HepG2 (cell line): ENCODE measurements around the gene CHN1. TPM values are rescaled to one million over a fixed set of nuclear protein-coding genes. Genes with fewer than 3 reads are reported as not detected.

Experiments used
- CAMTA2 ChIP-seq: sonication (generic); formaldehyde crosslinking; IDR thresholded peaks from 2 replicates; pipeline ENCODE4 v1.4.0; 2020; ENCODE audit warnings: mild to moderate bottlenecking, missing genetic modification reagents, borderline replicate concordance
- ESRRA ChIP-seq: sonication (generic); formaldehyde crosslinking; IDR thresholded peaks from 2 replicates; pipeline ENCODE4 v1.5.1; 2020; ENCODE audit warnings: mild to moderate bottlenecking, low read depth, missing genetic modification reagents
- FOXK1 ChIP-seq: sonication (generic); formaldehyde crosslinking; IDR thresholded peaks from 2 replicates; pipeline ENCODE4 v1.4.0; 2020; ENCODE audit warnings: low read depth, missing genetic modification reagents, borderline replicate concordance
- GATA4 ChIP-seq: sonication (generic); IDR thresholded peaks from 2 replicates; pipeline ENCODE4 v1.6.1; 2016; ENCODE audit warnings: antibody characterized with exemption, low read depth, borderline replicate concordance
- NFIC ChIP-seq: IDR thresholded peaks from 2 replicates; pipeline ENCODE4 v1.6.1; 2012; ENCODE audit warnings: mild to moderate bottlenecking, low read length, inconsistent platforms
- NR3C1 ChIP-seq: sonication (generic); formaldehyde crosslinking; IDR thresholded peaks from 2 replicates; pipeline ENCODE4 v1.4.0; 2020; ENCODE audit warnings: missing genetic modification reagents
- PCBP2 ChIP-seq: fragments of 200-400 bp; formaldehyde crosslinking; optimal IDR thresholded peaks from 2 replicates; pipeline ENCODE3; 2018; ENCODE audit warnings: low read length, low read depth; ENCODE audit not compliant: poor library complexity, severe bottlenecking
- SP4 ChIP-seq: sonication (generic); formaldehyde crosslinking; IDR thresholded peaks from 2 replicates; pipeline ENCODE4 v1.8.1; 2023; ENCODE audit warnings: mild to moderate bottlenecking, missing genetic modification reagents
- SRF ChIP-seq: IDR thresholded peaks from 2 replicates; pipeline ENCODE4 v1.6.1; 2011; ENCODE audit warnings: mild to moderate bottlenecking, low read depth, low read length, moderate library complexity
- ZNF317 ChIP-seq: sonication (generic); formaldehyde crosslinking; IDR thresholded peaks from 2 replicates; pipeline ENCODE4 v1.5.0; 2020; ENCODE audit warnings: mild to moderate bottlenecking, missing genetic modification reagents
- ZNF766 ChIP-seq: sonication (generic); formaldehyde crosslinking; IDR thresholded peaks from 2 replicates; pipeline ENCODE4 v1.5.0; 2020; ENCODE audit warnings: missing genetic modification reagents, borderline replicate concordance
- polyA plus RNA-seq, 8 experiments: library from polyadenylated mRNA; depleted of rRNA in 3 of 8; stranded (reverse) in 7 of 8; unstranded in 1 of 8; fragments of >200 nt; fragmentation: Illumina TruSeq in 4 of 8; extraction: Trizol in 4 of 8; gene quantifications; 2 replicates each; pipeline versions ENCODE4 v1.2.1 to v1.2.3, GENCODE V29; 2011 to 2016; ENCODE audit warnings: low read depth in 4 of 8, missing spikeins in 1 of 8, mixed read lengths in 1 of 8; ENCODE audit not compliant: insufficient read depth in 1 of 8
- total RNA-seq, 5 experiments: library from RNA; depleted of rRNA; stranded (reverse); fragments of >200 nt; fragmentation: Illumina TruSeq; extraction: Trizol; gene quantifications; 2 replicates each; pipeline ENCODE4 v1.2.3, GENCODE V29; 2016; ENCODE audit warnings: low read depth in 1 of 5
- TF ChIP-seq, protein P1 (sequence below): sonication (generic); formaldehyde crosslinking; IDR thresholded peaks from 2 replicates; pipeline ENCODE4 v1.5.0; 2020; ENCODE audit warnings: mild to moderate bottlenecking, missing genetic modification reagents, borderline replicate concordance
- TF ChIP-seq, protein P2 (sequence below): sonication (generic); formaldehyde crosslinking; IDR thresholded peaks from 2 replicates; pipeline ENCODE4 v1.4.0; 2020; ENCODE audit warnings: mild to moderate bottlenecking, low read depth, missing genetic modification reagents
- TF ChIP-seq, protein P3 (sequence below): sonication (generic); formaldehyde crosslinking; IDR thresholded peaks from 2 replicates; pipeline ENCODE4 v1.4.0; 2020; ENCODE audit warnings: missing genetic modification reagents, mild to moderate bottlenecking, borderline replicate concordance
- TF ChIP-seq, protein P4 (sequence below): sonication (generic); formaldehyde crosslinking; IDR thresholded peaks from 2 replicates; pipeline ENCODE4 v1.8.0; 2022; ENCODE audit warnings: missing genetic modification reagents, mild to moderate bottlenecking, inconsistent platforms, borderline replicate concordance
- TF ChIP-seq, protein P5 (sequence below): sonication (generic); formaldehyde crosslinking; IDR thresholded peaks from 2 replicates; pipeline ENCODE4 v1.5.1; 2020; ENCODE audit warnings: mild to moderate bottlenecking, missing genetic modification reagents, moderate library complexity

CHN1 gene
- total and polyA plus RNA-seq, 2 of the 13 experiments (the other 11 are each of a cell fraction or from before 2014, with no cell fraction given), result 2.8 to 3.5 TPM

DNA sequence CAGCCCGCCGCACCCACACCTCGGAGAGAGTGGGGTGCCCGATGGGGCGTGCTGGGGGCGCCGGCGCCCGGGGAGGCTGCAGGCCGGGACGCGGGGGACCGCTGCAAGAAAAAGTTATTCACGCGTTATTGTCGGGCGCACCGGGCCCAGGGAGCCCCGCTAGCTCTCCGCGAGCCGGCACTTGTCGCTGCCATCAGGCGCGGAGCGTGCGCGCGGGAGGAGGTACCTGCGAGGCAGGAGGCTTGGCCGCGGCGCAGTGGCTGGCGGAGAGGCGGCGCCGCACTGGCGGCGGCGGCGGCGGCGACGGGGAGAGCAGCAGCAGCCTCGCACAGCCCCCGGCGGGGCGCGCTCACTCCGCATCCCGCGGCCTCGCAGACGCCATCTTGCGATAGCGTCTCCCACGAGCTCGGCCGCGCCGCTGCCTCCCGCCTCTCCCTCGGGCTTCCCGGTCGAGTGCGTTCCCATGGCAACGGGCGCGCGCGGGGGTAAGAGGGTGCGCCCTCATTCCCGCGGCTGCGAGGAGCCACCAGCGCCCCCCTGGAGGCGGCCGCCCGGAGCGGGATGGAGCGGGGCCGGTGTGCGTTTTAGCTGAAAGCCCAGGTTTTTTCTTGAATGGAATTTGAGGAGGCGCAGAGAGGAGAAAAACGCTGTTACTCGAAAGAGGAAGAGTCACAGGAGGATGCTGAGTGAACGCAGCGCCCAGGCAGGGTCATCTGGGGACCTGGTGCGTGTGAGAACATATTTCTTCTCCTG is at the start of gene CHN1 (continued):
- TF ChIP-seq, protein P1, sequence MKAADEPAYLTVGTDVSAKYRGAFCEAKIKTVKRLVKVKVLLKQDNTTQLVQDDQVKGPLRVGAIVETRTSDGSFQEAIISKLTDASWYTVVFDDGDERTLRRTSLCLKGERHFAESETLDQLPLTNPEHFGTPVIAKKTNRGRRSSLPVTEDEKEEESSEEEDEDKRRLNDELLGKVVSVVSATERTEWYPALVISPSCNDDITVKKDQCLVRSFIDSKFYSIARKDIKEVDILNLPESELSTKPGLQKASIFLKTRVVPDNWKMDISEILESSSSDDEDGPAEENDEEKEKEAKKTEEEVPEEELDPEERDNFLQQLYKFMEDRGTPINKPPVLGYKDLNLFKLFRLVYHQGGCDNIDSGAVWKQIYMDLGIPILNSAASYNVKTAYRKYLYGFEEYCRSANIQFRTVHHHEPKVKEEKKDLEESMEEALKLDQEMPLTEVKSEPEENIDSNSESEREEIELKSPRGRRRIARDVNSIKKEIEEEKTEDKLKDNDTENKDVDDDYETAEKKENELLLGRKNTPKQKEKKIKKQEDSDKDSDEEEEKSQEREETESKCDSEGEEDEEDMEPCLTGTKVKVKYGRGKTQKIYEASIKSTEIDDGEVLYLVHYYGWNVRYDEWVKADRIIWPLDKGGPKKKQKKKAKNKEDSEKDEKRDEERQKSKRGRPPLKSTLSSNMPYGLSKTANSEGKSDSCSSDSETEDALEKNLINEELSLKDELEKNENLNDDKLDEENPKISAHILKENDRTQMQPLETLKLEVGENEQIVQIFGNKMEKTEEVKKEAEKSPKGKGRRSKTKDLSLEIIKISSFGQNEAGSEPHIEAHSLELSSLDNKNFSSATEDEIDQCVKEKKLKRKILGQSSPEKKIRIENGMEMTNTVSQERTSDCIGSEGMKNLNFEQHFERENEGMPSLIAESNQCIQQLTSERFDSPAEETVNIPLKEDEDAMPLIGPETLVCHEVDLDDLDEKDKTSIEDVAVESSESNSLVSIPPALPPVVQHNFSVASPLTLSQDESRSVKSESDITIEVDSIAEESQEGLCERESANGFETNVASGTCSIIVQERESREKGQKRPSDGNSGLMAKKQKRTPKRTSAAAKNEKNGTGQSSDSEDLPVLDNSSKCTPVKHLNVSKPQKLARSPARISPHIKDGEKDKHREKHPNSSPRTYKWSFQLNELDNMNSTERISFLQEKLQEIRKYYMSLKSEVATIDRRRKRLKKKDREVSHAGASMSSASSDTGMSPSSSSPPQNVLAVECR (CRISPR knock-in tag), result peak; percentile 70; the same call in 1 of the 2 replicates
- TF ChIP-seq, protein P2, sequence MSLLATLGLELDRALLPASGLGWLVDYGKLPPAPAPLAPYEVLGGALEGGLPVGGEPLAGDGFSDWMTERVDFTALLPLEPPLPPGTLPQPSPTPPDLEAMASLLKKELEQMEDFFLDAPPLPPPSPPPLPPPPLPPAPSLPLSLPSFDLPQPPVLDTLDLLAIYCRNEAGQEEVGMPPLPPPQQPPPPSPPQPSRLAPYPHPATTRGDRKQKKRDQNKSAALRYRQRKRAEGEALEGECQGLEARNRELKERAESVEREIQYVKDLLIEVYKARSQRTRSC (CRISPR knock-in tag), result no peak
- TF ChIP-seq, protein P3, sequence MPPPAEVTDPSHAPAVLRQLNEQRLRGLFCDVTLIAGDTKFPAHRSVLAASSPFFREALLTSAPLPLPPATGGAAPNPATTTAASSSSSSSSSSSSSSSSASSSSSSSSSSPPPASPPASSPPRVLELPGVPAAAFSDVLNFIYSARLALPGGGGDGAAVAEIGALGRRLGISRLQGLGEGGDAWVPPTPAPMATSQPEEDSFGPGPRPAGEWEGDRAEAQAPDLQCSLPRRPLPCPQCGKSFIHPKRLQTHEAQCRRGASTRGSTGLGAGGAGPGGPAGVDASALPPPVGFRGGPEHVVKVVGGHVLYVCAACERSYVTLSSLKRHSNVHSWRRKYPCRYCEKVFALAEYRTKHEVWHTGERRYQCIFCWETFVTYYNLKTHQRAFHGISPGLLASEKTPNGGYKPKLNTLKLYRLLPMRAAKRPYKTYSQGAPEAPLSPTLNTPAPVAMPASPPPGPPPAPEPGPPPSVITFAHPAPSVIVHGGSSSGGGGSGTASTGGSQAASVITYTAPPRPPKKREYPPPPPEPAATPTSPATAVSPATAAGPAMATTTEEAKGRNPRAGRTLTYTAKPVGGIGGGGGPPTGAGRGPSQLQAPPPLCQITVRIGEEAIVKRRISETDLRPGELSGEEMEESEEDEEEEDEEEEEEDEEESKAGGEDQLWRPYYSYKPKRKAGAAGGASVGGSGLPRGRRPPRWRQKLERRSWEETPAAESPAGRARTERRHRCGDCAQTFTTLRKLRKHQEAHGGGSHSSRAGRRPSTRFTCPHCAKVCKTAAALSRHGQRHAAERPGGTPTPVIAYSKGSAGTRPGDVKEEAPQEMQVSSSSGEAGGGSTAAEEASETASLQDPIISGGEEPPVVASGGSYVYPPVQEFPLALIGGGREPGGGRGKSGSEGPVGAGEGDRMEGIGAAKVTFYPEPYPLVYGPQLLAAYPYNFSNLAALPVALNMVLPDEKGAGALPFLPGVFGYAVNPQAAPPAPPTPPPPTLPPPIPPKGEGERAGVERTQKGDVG (CRISPR knock-in tag), result 0 out of 2 replicates have a peak, but pooled peaks have one; percentile 17
- no peak for TF ChIP-seq GATA4
- no peak for TF ChIP-seq ZNF766 (CRISPR knock-in tag)
- no peak for TF ChIP-seq SRF
- TF ChIP-seq ZNF317 (CRISPR knock-in tag), result no peak
- TF ChIP-seq, protein P4, sequence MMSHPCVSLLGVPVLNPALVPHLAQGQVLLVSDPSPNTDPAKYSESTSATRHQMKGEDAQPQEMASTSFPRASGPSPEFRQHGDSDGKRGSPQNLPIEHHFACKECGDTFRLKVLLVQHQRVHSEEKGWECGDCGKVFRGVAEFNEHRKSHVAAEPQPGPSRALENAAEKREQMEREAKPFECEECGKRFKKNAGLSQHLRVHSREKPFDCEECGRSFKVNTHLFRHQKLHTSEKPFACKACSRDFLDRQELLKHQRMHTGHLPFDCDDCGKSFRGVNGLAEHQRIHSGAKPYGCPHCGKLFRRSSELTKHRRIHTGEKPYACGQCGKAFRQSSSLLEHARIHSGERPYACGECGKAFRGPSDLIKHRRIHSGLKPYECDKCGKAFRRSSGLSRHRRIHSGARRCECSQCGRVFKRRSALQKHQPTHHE (CRISPR knock-in tag), result no peak
- no peak; the same call in 1 of the 2 replicates for TF ChIP-seq CAMTA2 (CRISPR knock-in tag)
- TF ChIP-seq PCBP2, result no peak
- TF ChIP-seq, protein P5, sequence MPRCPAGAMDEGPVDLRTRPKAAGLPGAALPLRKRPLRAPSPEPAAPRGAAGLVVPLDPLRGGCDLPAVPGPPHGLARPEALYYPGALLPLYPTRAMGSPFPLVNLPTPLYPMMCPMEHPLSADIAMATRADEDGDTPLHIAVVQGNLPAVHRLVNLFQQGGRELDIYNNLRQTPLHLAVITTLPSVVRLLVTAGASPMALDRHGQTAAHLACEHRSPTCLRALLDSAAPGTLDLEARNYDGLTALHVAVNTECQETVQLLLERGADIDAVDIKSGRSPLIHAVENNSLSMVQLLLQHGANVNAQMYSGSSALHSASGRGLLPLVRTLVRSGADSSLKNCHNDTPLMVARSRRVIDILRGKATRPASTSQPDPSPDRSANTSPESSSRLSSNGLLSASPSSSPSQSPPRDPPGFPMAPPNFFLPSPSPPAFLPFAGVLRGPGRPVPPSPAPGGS (CRISPR knock-in tag), result peak; percentile 58; the same call in 1 of the 2 replicates
- TF ChIP-seq SP4 (CRISPR knock-in tag), result no peak
- no peak for TF ChIP-seq NR3C1 (CRISPR knock-in tag)
- TF ChIP-seq ESRRA (CRISPR knock-in tag), result no peak
- TF ChIP-seq NFIC, result no peak
- TF ChIP-seq FOXK1 (CRISPR knock-in tag), result no peak
